ENCODE results near the gene ANKRD2.

ANKRD2 gene

GRCh38 chr10:97582169-97582568 is 9.6 kb downstream of the ANKRD2 start:
- H3K27me3 ChIP-seq (ENCODE audit: low read length), result no peaks in the 10 kb centered on the region
- no peak overlapping the region for H3K4me2 ChIP-seq (ENCODE audit: low read depth, low read length, poor library complexity, severe bottlenecking)
- H3K9me3 ChIP-seq (ENCODE audit: insufficient read depth, low read length), result no peaks in the 10 kb centered on the region
- H3K79me2 ChIP-seq (ENCODE audit: insufficient read depth, low read length), result no peaks in the 10 kb centered on the region
- H4K20me1 ChIP-seq (ENCODE audit: low read depth, low read length), result no peaks in the 10 kb centered on the region
- no peak overlapping the region for H2AFZ ChIP-seq (ENCODE audit: low read depth, low read length, severe bottlenecking)
- H3K9me2 ChIP-seq (replicated peaks; ENCODE audit: insufficient read depth, low read length), result no peaks in the 10 kb centered on the region
- TF ChIP-seq EZH2phosphoT487 (conservative IDR thresholded peaks at IDR 0.05; ENCODE audit: low read length) (no peak), CTCF (IDR thresholded peaks at IDR 0.05; ENCODE audit: insufficient read depth, low read length, poor library complexity, severe bottlenecking) (no peak)
- H3K9ac ChIP-seq (ENCODE audit: low read length), result no peak overlapping the region
- no peak overlapping the region for H3K4me3 ChIP-seq (ENCODE audit: insufficient read depth, low read length, poor library complexity, severe bottlenecking)
- no peaks in the 10 kb centered on the region for H3K36me3 ChIP-seq (ENCODE audit: low read length)
- no peaks in the 10 kb centered on the region for H3F3A ChIP-seq (ENCODE audit: insufficient read depth)
- no peak overlapping the region for H3K27ac ChIP-seq (ENCODE audit: low read depth, low read length)

GRCh38 chr10:97583476-97583875 is 10.9 kb downstream of the ANKRD2 start:
- Histone ChIP-seq H3K4me2 (ENCODE audit: low read depth, low read length, poor library complexity, severe bottlenecking) (no peak overlapping the region), H4K20me1 (ENCODE audit: low read depth, low read length) (no peaks in the 10 kb centered on the region), H3F3A (ENCODE audit: insufficient read depth) (no peaks in the 10 kb centered on the region), H3K36me3 (ENCODE audit: low read length) (no peaks in the 10 kb centered on the region), H3K9me3 (ENCODE audit: insufficient read depth, low read length) (no peaks in the 10 kb centered on the region), H2AFZ (ENCODE audit: low read depth, low read length, severe bottlenecking) (no peak overlapping the region), H3K4me3 (ENCODE audit: insufficient read depth, low read length, poor library complexity, severe bottlenecking) (no peak overlapping the region), H3K27ac (ENCODE audit: low read depth, low read length) (no peak overlapping the region), H3K9ac (ENCODE audit: low read length) (no peak overlapping the region), H3K27me3 (ENCODE audit: low read length) (no peaks in the 10 kb centered on the region), H3K9me2 (replicated peaks; ENCODE audit: insufficient read depth, low read length) (no peaks in the 10 kb centered on the region), H3K79me2 (ENCODE audit: insufficient read depth, low read length) (no peaks in the 10 kb centered on the region)
- TF ChIP-seq EZH2phosphoT487 (conservative IDR thresholded peaks at IDR 0.05; ENCODE audit: low read length) (no peak), CTCF (IDR thresholded peaks at IDR 0.05; ENCODE audit: insufficient read depth, low read length, poor library complexity, severe bottlenecking) (no peak)

- Histone ChIP-seq H3K4me3 (ENCODE audit: insufficient read depth, low read length, poor library complexity, severe bottlenecking) (no peak within 1 kb of the TSS), H2AFZ (ENCODE audit: low read depth, low read length, severe bottlenecking) (no peak within 1 kb of the TSS), H3K4me2 (ENCODE audit: low read depth, low read length, poor library complexity, severe bottlenecking) (no peak within 1 kb of the TSS), H3K27me3 (ENCODE audit: low read length) (no peaks in the 10 kb centered on the region), H3K9me3 (ENCODE audit: insufficient read depth, low read length) (no peaks in the 10 kb centered on the region), H3K27ac (ENCODE audit: low read depth, low read length) (no peak within 1 kb of the TSS), H3K79me2 (ENCODE audit: insufficient read depth, low read length) (no peaks in the 10 kb centered on the region), H3K36me3 (ENCODE audit: low read length) (no peaks in the 10 kb centered on the region), H3K9me2 (replicated peaks; ENCODE audit: insufficient read depth, low read length) (no peaks in the 10 kb centered on the region), H4K20me1 (ENCODE audit: low read depth, low read length) (no peaks in the 10 kb centered on the region), H3F3A (ENCODE audit: insufficient read depth) (no peaks in the 10 kb centered on the region), H3K9ac (ENCODE audit: low read length) (no peak within 1 kb of the TSS)
- TF ChIP-seq CTCF (IDR thresholded peaks at IDR 0.05; ENCODE audit: insufficient read depth, low read length, poor library complexity, severe bottlenecking) (no peak), EZH2phosphoT487 (conservative IDR thresholded peaks at IDR 0.05; ENCODE audit: low read length) (no peak)
Measured at GRCh38 chr10:97584060-97584797, 11.7 kb downstream of the ANKRD2 start, which contains the start of gene HOGA1. Gene HOGA1 (plus strand): TSS chr10:97584389. CDS start chr10:97584704, 315 bp downstream.

Measured in SU-DHL-6 (cell line).